ENCODE results near the gene CELF2.

The CELF2 gene

GRCh38 chr10:11255796-11256444 lies 238.2 kb downstream of the CELF2 start:
- no peak overlapping the region for H3K27ac ChIP-seq (ENCODE audit: low read depth in 2 of 2, low read length in 2 of 2)

GRCh38 chr10:11256896-11257295 lies 239.2 kb downstream of the CELF2 start:
- Histone ChIP-seq H3K4me1 (ENCODE audit: control insufficient read depth in 2 of 2, insufficient read depth in 2 of 2, low read length in 2 of 2) (peaks cover 0 to 9% of the 10 kb centered on the region in 2 donors), H3K4me3 (ENCODE audit: low read length in 2 of 2) (no peak overlapping the region), H3K27me3 (ENCODE audit: control insufficient read depth in 2 of 2, insufficient read depth in 2 of 2, low read length in 2 of 2) (no peaks in the 10 kb centered on the region), H3K36me3 (ENCODE audit: control insufficient read depth in 2 of 2, insufficient read depth in 2 of 2, low read length in 2 of 2) (peaks cover 26 to 39% of the 10 kb centered on the region in 2 donors), H3K9me3 (ENCODE audit: control insufficient read depth in 2 of 2, low read length in 2 of 2) (no peaks in the 10 kb centered on the region), H3K27ac (ENCODE audit: low read depth in 2 of 2, low read length in 2 of 2) (no peak overlapping the region), H3K9ac (ENCODE audit: low read depth in 1 of 2, low read length in 2 of 2) (no peak overlapping the region)

More at GRCh38 chr10:11255796-11256444, 238.2 kb downstream of the CELF2 start:
- no peak overlapping the region for H3K4me3 ChIP-seq (ENCODE audit: low read length in 2 of 2)
- H3K9me3 ChIP-seq (ENCODE audit: control insufficient read depth in 2 of 2, low read length in 2 of 2), result no peaks in the 10 kb centered on the region
- H3K36me3 ChIP-seq (ENCODE audit: control insufficient read depth in 2 of 2, insufficient read depth in 2 of 2, low read length in 2 of 2), result peaks cover 20 to 41% of the 10 kb centered on the region in 2 donors
- H3K4me1 ChIP-seq (ENCODE audit: control insufficient read depth in 2 of 2, insufficient read depth in 2 of 2, low read length in 2 of 2), result peaks cover 0 to 7% of the 10 kb centered on the region in 2 donors
- no peak overlapping the region for H3K9ac ChIP-seq (ENCODE audit: low read depth in 1 of 2, low read length in 2 of 2)
- no peaks in the 10 kb centered on the region for H3K27me3 ChIP-seq (ENCODE audit: control insufficient read depth in 2 of 2, insufficient read depth in 2 of 2, low read length in 2 of 2)

GRCh38 chr10:11257440-11258090 lies 239.9 kb downstream of the CELF2 start:
- H3K9ac ChIP-seq (ENCODE audit: low read depth in 1 of 2, low read length in 2 of 2), result no peak overlapping the region
- peaks cover 27 to 42% of the 10 kb centered on the region in 2 donors for H3K36me3 ChIP-seq (ENCODE audit: control insufficient read depth in 2 of 2, insufficient read depth in 2 of 2, low read length in 2 of 2)
- peaks cover 0 to 9% of the 10 kb centered on the region in 2 donors for H3K4me1 ChIP-seq (ENCODE audit: control insufficient read depth in 2 of 2, insufficient read depth in 2 of 2, low read length in 2 of 2)
- no peaks in the 10 kb centered on the region for H3K27me3 ChIP-seq (ENCODE audit: control insufficient read depth in 2 of 2, insufficient read depth in 2 of 2, low read length in 2 of 2)
- H3K9me3 ChIP-seq (ENCODE audit: control insufficient read depth in 2 of 2, low read length in 2 of 2), result no peaks in the 10 kb centered on the region
- no peak overlapping the region for H3K4me3 ChIP-seq (ENCODE audit: low read length in 2 of 2)
- no peak overlapping the region for H3K27ac ChIP-seq (ENCODE audit: low read depth in 2 of 2, low read length in 2 of 2)

GRCh38 chr10:11260170-11260569 lies 242.5 kb downstream of the CELF2 start:
- no peaks in the 10 kb centered on the region for H3K27me3 ChIP-seq (ENCODE audit: control insufficient read depth in 2 of 2, insufficient read depth in 2 of 2, low read length in 2 of 2)
- H3K4me1 ChIP-seq (ENCODE audit: control insufficient read depth in 2 of 2, insufficient read depth in 2 of 2, low read length in 2 of 2), result peaks cover 0 to 9% of the 10 kb centered on the region in 2 donors

GRCh38 chr10:11261143-11261542 lies 243.5 kb downstream of the CELF2 start:
- Histone ChIP-seq H3K9me3 (ENCODE audit: control insufficient read depth in 2 of 2, low read length in 2 of 2) (no peaks in the 10 kb centered on the region), H3K27ac (ENCODE audit: low read depth in 2 of 2, low read length in 2 of 2) (no peak overlapping the region), H3K9ac (ENCODE audit: low read depth in 1 of 2, low read length in 2 of 2) (no peak overlapping the region), H3K4me3 (ENCODE audit: low read length in 2 of 2) (no peak overlapping the region), H3K4me1 (ENCODE audit: control insufficient read depth in 2 of 2, insufficient read depth in 2 of 2, low read length in 2 of 2) (peaks cover 0 to 3% of the 10 kb centered on the region in 2 donors), H3K27me3 (ENCODE audit: control insufficient read depth in 2 of 2, insufficient read depth in 2 of 2, low read length in 2 of 2) (no peaks in the 10 kb centered on the region), H3K36me3 (ENCODE audit: control insufficient read depth in 2 of 2, insufficient read depth in 2 of 2, low read length in 2 of 2) (peaks cover 31 to 35% of the 10 kb centered on the region in 2 donors)

More at GRCh38 chr10:11260170-11260569, 242.5 kb downstream of the CELF2 start:
- Histone ChIP-seq H3K4me3 (ENCODE audit: low read length in 2 of 2) (no peak overlapping the region), H3K9me3 (ENCODE audit: control insufficient read depth in 2 of 2, low read length in 2 of 2) (no peaks in the 10 kb centered on the region), H3K36me3 (ENCODE audit: control insufficient read depth in 2 of 2, insufficient read depth in 2 of 2, low read length in 2 of 2) (peaks cover 31 to 37% of the 10 kb centered on the region in 2 donors), H3K27ac (ENCODE audit: low read depth in 2 of 2, low read length in 2 of 2) (no peak overlapping the region), H3K9ac (ENCODE audit: low read depth in 1 of 2, low read length in 2 of 2) (no peak overlapping the region)

GRCh38 chr10:11261687-11262493 lies 244.2 kb downstream of the CELF2 start:
- H3K27ac ChIP-seq (ENCODE audit: low read depth in 2 of 2, low read length in 2 of 2), result peak overlapping the region in 1 of 2 donors; percentile 37
- no peak overlapping the region for H3K4me3 ChIP-seq (ENCODE audit: low read length in 2 of 2)
- no peaks in the 10 kb centered on the region for H3K9me3 ChIP-seq (ENCODE audit: control insufficient read depth in 2 of 2, low read length in 2 of 2)

GRCh38 chr10:11262494-11263345 lies 245.0 kb downstream of the CELF2 start:
- H3K9ac ChIP-seq (ENCODE audit: low read depth in 1 of 2, low read length in 2 of 2), result no peak overlapping the region
- no peak overlapping the region for H3K27ac ChIP-seq (ENCODE audit: low read depth in 2 of 2, low read length in 2 of 2)
- no peaks in the 10 kb centered on the region for H3K27me3 ChIP-seq (ENCODE audit: control insufficient read depth in 2 of 2, insufficient read depth in 2 of 2, low read length in 2 of 2)
- H3K36me3 ChIP-seq (ENCODE audit: control insufficient read depth in 2 of 2, insufficient read depth in 2 of 2, low read length in 2 of 2), result peaks cover 33 to 34% of the 10 kb centered on the region in 2 donors
- H3K4me3 ChIP-seq (ENCODE audit: low read length in 2 of 2), result no peak overlapping the region
- no peaks in the 10 kb centered on the region for H3K9me3 ChIP-seq (ENCODE audit: control insufficient read depth in 2 of 2, low read length in 2 of 2)
- peaks cover 0 to 2% of the 10 kb centered on the region in 2 donors for H3K4me1 ChIP-seq (ENCODE audit: control insufficient read depth in 2 of 2, insufficient read depth in 2 of 2, low read length in 2 of 2)

More at GRCh38 chr10:11261687-11262493, 244.2 kb downstream of the CELF2 start:
- H3K27me3 ChIP-seq (ENCODE audit: control insufficient read depth in 2 of 2, insufficient read depth in 2 of 2, low read length in 2 of 2), result no peaks in the 10 kb centered on the region
- H3K4me1 ChIP-seq (ENCODE audit: control insufficient read depth in 2 of 2, insufficient read depth in 2 of 2, low read length in 2 of 2), result peaks cover 0 to 2% of the 10 kb centered on the region in 2 donors
- peaks cover 31 to 35% of the 10 kb centered on the region in 2 donors for H3K36me3 ChIP-seq (ENCODE audit: control insufficient read depth in 2 of 2, insufficient read depth in 2 of 2, low read length in 2 of 2)
- peak overlapping the region in 1 of 2 donors; percentile 11 for H3K9ac ChIP-seq (ENCODE audit: low read depth in 1 of 2, low read length in 2 of 2)

GRCh38 chr10:11263767-11264166 lies 246.1 kb downstream of the CELF2 start:
- Histone ChIP-seq H3K27me3 (ENCODE audit: control insufficient read depth in 2 of 2, insufficient read depth in 2 of 2, low read length in 2 of 2) (no peaks in the 10 kb centered on the region), H3K4me1 (ENCODE audit: control insufficient read depth in 2 of 2, insufficient read depth in 2 of 2, low read length in 2 of 2) (peaks cover 0 to 2% of the 10 kb centered on the region in 2 donors), H3K4me3 (ENCODE audit: low read length in 2 of 2) (no peak overlapping the region), H3K9me3 (ENCODE audit: control insufficient read depth in 2 of 2, low read length in 2 of 2) (no peaks in the 10 kb centered on the region), H3K27ac (ENCODE audit: low read depth in 2 of 2, low read length in 2 of 2) (no peak overlapping the region), H3K9ac (ENCODE audit: low read depth in 1 of 2, low read length in 2 of 2) (no peak overlapping the region), H3K36me3 (ENCODE audit: control insufficient read depth in 2 of 2, insufficient read depth in 2 of 2, low read length in 2 of 2) (peaks cover 25% of the 10 kb centered on the region in 2 donors)

- Histone ChIP-seq H3K27me3 (ENCODE audit: control insufficient read depth in 2 of 2, insufficient read depth in 2 of 2, low read length in 2 of 2) (no peaks in the 10 kb centered on the region), H3K9me3 (ENCODE audit: control insufficient read depth in 2 of 2, low read length in 2 of 2) (no peaks in the 10 kb centered on the region), H3K4me3 (ENCODE audit: low read length in 2 of 2) (no peak overlapping the region), H3K27ac (ENCODE audit: low read depth in 2 of 2, low read length in 2 of 2) (no peak overlapping the region), H3K36me3 (ENCODE audit: control insufficient read depth in 2 of 2, insufficient read depth in 2 of 2, low read length in 2 of 2) (peaks cover 21 to 23% of the 10 kb centered on the region in 2 donors), H3K4me1 (ENCODE audit: control insufficient read depth in 2 of 2, insufficient read depth in 2 of 2, low read length in 2 of 2) (peaks cover 0 to 2% of the 10 kb centered on the region in 2 donors), H3K9ac (ENCODE audit: low read depth in 1 of 2, low read length in 2 of 2) (no peak overlapping the region)
Measured at GRCh38 chr10:11264296-11265048, 246.8 kb downstream of the CELF2 start.

Data from mucosa of rectum (tissue), 2 donors.